H9 (cell line): Measurements from ENCODE around the gene DIS3L2. TPM values are rescaled to one million over a fixed set of nuclear protein-coding genes. Genes with fewer than 3 reads are reported as not detected.

Experiments
- DNase-seq: peaks from one replicate; pipeline ENCODE4 v3.0.0-alpha.2; 2017
- H2AFZ ChIP-seq: one replicate; pipeline ENCODE4 v1.6.1; 2013; ENCODE audit warnings: mild to moderate bottlenecking, low read length, control low read depth, moderate library complexity
- H2AK5ac ChIP-seq: 2 replicates; pipeline ENCODE4 v1.6.1; 2013; ENCODE audit warnings: low read length, control low read depth, mixed read lengths; ENCODE audit not compliant: insufficient read length
- H2BK120ac ChIP-seq: one replicate; pipeline ENCODE4 v1.6.1; 2013; ENCODE audit warnings: low read depth, mild to moderate bottlenecking, low read length, control low read depth, inconsistent platforms; ENCODE audit not compliant: poor library complexity, severe bottlenecking
- H2BK12ac ChIP-seq: 2 replicates; pipeline ENCODE4 v1.6.1; 2013; ENCODE audit warnings: low read length, control low read depth, mixed read lengths, low read depth; ENCODE audit not compliant: insufficient read length
- H2BK15ac ChIP-seq: 2 replicates; pipeline ENCODE4 v1.6.1; 2013; ENCODE audit warnings: low read depth, low read length, control low read depth
- H2BK20ac ChIP-seq: one replicate; pipeline ENCODE4 v1.6.1; 2013; ENCODE audit warnings: low read depth, mild to moderate bottlenecking, low read length, control low read depth, inconsistent platforms; ENCODE audit not compliant: poor library complexity, severe bottlenecking
- H2BK5ac ChIP-seq: 2 replicates; pipeline ENCODE4 v1.6.1; 2013; ENCODE audit warnings: low read length, control low read depth, mixed read lengths; ENCODE audit not compliant: insufficient read length
- H3K14ac ChIP-seq: 2 replicates; pipeline ENCODE4 v1.6.1; 2013; ENCODE audit warnings: low read length, control low read depth; ENCODE audit not compliant: insufficient read depth
- H3K18ac ChIP-seq: 2 replicates; pipeline ENCODE4 v1.6.1; 2013; ENCODE audit warnings: low read depth, mild to moderate bottlenecking, mixed read lengths, low read length, control low read depth; ENCODE audit not compliant: insufficient read length
- H3K23ac ChIP-seq: 2 replicates; pipeline ENCODE4 v1.6.1; 2013; ENCODE audit warnings: low read length, control low read depth, mixed read lengths, low read depth; ENCODE audit not compliant: insufficient read length
- H3K23me2 ChIP-seq: 2 replicates; pipeline ENCODE4 v1.6.1; 2013; ENCODE audit warnings: low read depth, mild to moderate bottlenecking, mixed read lengths, low read length, control low read depth; ENCODE audit not compliant: insufficient read length, poor library complexity, severe bottlenecking
- H3K27ac ChIP-seq: 2 replicates; pipeline ENCODE4 v1.5.1; 2013; ENCODE audit warnings: low read length, control low read depth, mixed read lengths, low read depth; ENCODE audit not compliant: insufficient read length
- H3K27me3 ChIP-seq: 2 replicates; pipeline ENCODE4 v1.6.1; 2013; ENCODE audit warnings: low read length, control low read depth, inconsistent platforms; ENCODE audit not compliant: insufficient read depth
- H3K4ac ChIP-seq: 2 replicates; pipeline ENCODE4 v1.6.1; 2013; ENCODE audit warnings: low read depth, mild to moderate bottlenecking, control low read depth, inconsistent platforms, low read length, moderate library complexity
- H3K4me1 ChIP-seq: 2 replicates; pipeline ENCODE4 v1.6.1; 2013; ENCODE audit warnings: low read length, control low read depth, inconsistent platforms; ENCODE audit not compliant: insufficient read depth
- H3K4me2 ChIP-seq: 2 replicates; pipeline ENCODE4 v1.6.1; 2013; ENCODE audit warnings: low read length, control low read depth, mixed read lengths; ENCODE audit not compliant: insufficient read length, insufficient read depth
- H3K56ac ChIP-seq: 2 replicates; pipeline ENCODE4 v1.6.1; 2013; ENCODE audit warnings: low read depth, mild to moderate bottlenecking, mixed read lengths, low read length, control low read depth; ENCODE audit not compliant: insufficient read length
- H3K79me1 ChIP-seq: 2 replicates; pipeline ENCODE4 v1.6.1; 2013; ENCODE audit warnings: low read depth, mild to moderate bottlenecking, moderate library complexity, low read length, control low read depth, inconsistent platforms; ENCODE audit not compliant: insufficient read depth, poor library complexity, severe bottlenecking
- H3K79me2 ChIP-seq: 2 replicates; pipeline ENCODE4 v1.6.1; 2013; ENCODE audit warnings: low read length, control low read depth, inconsistent platforms; ENCODE audit not compliant: insufficient read depth
- H3K9ac ChIP-seq: 2 replicates; pipeline ENCODE4 v1.6.1; 2013; ENCODE audit warnings: low read length, control low read depth, mixed read lengths; ENCODE audit not compliant: insufficient read length; ENCODE audit errors: extremely low read depth
- H3K9me3 ChIP-seq: one replicate; pipeline ENCODE4 v1.6.1; 2013; ENCODE audit warnings: low read depth, low read length, inconsistent platforms; ENCODE audit not compliant: control insufficient read depth
- H3T11ph ChIP-seq: one replicate; pipeline ENCODE4 v1.6.1; 2013; ENCODE audit warnings: mild to moderate bottlenecking, low read length, control low read depth, inconsistent platforms
- H4K20me1 ChIP-seq: one replicate; pipeline ENCODE4 v1.6.1; 2013; ENCODE audit not compliant: control insufficient read depth, insufficient read length, insufficient read depth
- H4K5ac ChIP-seq: 2 replicates; pipeline ENCODE4 v1.6.1; 2013; ENCODE audit warnings: low read depth, mild to moderate bottlenecking, mixed read lengths, low read length, control low read depth; ENCODE audit not compliant: insufficient read length
- H4K8ac ChIP-seq: replicated peaks from 2 replicates; pipeline ENCODE4 v1.6.1; 2013; ENCODE audit warnings: low read length, control low read depth, mixed read lengths, low read depth; ENCODE audit not compliant: insufficient read length
- H4K91ac ChIP-seq: 2 replicates; pipeline ENCODE4 v1.6.1; 2013; ENCODE audit warnings: low read depth, mild to moderate bottlenecking, moderate library complexity, mixed read lengths, low read length, control low read depth; ENCODE audit not compliant: insufficient read length
- H3K27ac Mint-ChIP-seq, 3 experiments: 2 replicates in 2 of 3; 3 replicates in 1 of 3; pipeline ENCODE4 v1.8.0; 2020 to 2021; ENCODE audit warnings: mixed read lengths in 3 of 3, mild to moderate bottlenecking in 1 of 3, moderate library complexity in 1 of 3
- H3K27me3 Mint-ChIP-seq: 2 replicates; pipeline ENCODE4 v1.8.0; 2021; ENCODE audit warnings: low read depth, mild to moderate bottlenecking, moderate library complexity, mixed read lengths
- H3K36me3 Mint-ChIP-seq, 3 experiments: 2 replicates in 2 of 3; 3 replicates in 1 of 3; pipeline ENCODE4 v1.8.0; 2020 to 2021; ENCODE audit warnings: low read depth in 3 of 3, mixed read lengths in 3 of 3; ENCODE audit not compliant: insufficient read depth in 1 of 3
- H3K4me1 Mint-ChIP-seq, 2 experiments: 2 replicates each; pipeline ENCODE4 v1.8.0; 2020; ENCODE audit warnings: mixed read lengths in 2 of 2
- H3K4me3 Mint-ChIP-seq, 2 experiments: 2 replicates in 1 of 2; 3 replicates in 1 of 2; pipeline ENCODE4 v1.8.0; 2020 to 2021; ENCODE audit warnings: mild to moderate bottlenecking in 2 of 2, mixed read lengths in 2 of 2, moderate library complexity in 1 of 2
- H3K9me3 Mint-ChIP-seq, 2 experiments: 2 replicates in 1 of 2; 3 replicates in 1 of 2; pipeline ENCODE4 v1.8.0; 2020; ENCODE audit warnings: mild to moderate bottlenecking in 2 of 2, mixed read lengths in 2 of 2, moderate library complexity in 1 of 2
- CTCF ChIP-seq: fragments of 200-600 bp; sonication (generic); conservative IDR thresholded peaks from 3 replicates; pipeline ENCODE4 v1.8.0; 2021; ENCODE audit warnings: antibody characterized with exemption, mild to moderate bottlenecking
- WGBS: extraction: QIAGEN DNeasy Blood & Tissue Kit; methylation state at CpG from one replicate; pipeline ENCODE4 v1.1.7; 2013; ENCODE audit warnings: missing lambda C conversion rate, low lambda C conversion rate, mixed read lengths; ENCODE audit not compliant: insufficient read length; ENCODE audit errors: extremely low coverage; 5-methylcytosine and 5-hydroxymethylcytosine counted together
- total RNA-seq: library from RNA; stranded (reverse); gene quantifications from 2 replicates; pipeline ENCODE4 v1.2.1, GENCODE V29; 2021

The DIS3L2 gene
- total RNA-seq, 1 experiment from 2014 or later, result 28.1 TPM

GRCh38 chr2:232238596-232238995, 277.1 kb downstream of the DIS3L2 start:
- Mint-ChIP-seq H3K36me3 (peaks cover 0 to 3% (median 0%) of the 10 kb centered on the region in 3 experiments; a peak in 2 of 7 replicates), H3K9me3 (no peaks in the 10 kb centered on the region), H3K4me1 (peaks cover 8 to 9% of the 10 kb centered on the region in 2 experiments), H3K27ac (no peak overlapping the region; a peak in 1 of 7 replicates), H3K4me3 (no peak overlapping the region), H3K27me3 (no peaks in the 10 kb centered on the region)
- Histone ChIP-seq H2BK20ac (no peak overlapping the region), H3K23ac (no peak overlapping the region), H2BK120ac (no peak overlapping the region), H2AK5ac (no peak overlapping the region), H3K9me3 (no peaks in the 10 kb centered on the region), H3K14ac (no peak overlapping the region), H3K18ac (no peak overlapping the region), H4K20me1 (no peaks in the 10 kb centered on the region), H4K8ac (no peak overlapping the region), H4K91ac (no peak overlapping the region), H2BK15ac (no peak overlapping the region), H3K27ac (no peak overlapping the region), H2BK12ac (no peak overlapping the region), H3K9ac (no peak overlapping the region), H3K27me3 (no peaks in the 10 kb centered on the region), H3K4me2 (no peak overlapping the region), H2BK5ac (no peak overlapping the region), H3K4me1 (no peaks in the 10 kb centered on the region; the same call in 1 of the 2 replicates), H4K5ac (no peak overlapping the region), H3K23me2 (no peaks in the 10 kb centered on the region), H3K79me2 (no peaks in the 10 kb centered on the region), H3K79me1 (no peaks in the 10 kb centered on the region), H3T11ph (no peak overlapping the region), H2AFZ (no peak overlapping the region), H3K56ac (no peak overlapping the region), H3K4ac (no peak overlapping the region)
- DNase-seq, result no peak
- no peak for TF ChIP-seq CTCF
- WGBS, result no CpG with 5 or more reads among the region's 6 CpGs
